GM12878 (cell line): ENCODE results near the gene PTPRD.

ENCODE experiments used
- HDAC2 ChIP-seq: fragments of 200-600 bp; sonication (generic); IDR thresholded peaks from 2 replicates; pipeline ENCODE4 v1.6.1; 2017
- HDGF ChIP-seq: fragments of 450-650 bp; IDR thresholded peaks from 2 replicates; pipeline ENCODE4 v1.6.1; 2016; ENCODE audit warnings: antibody characterized with exemption
- MAX ChIP-seq: IDR thresholded peaks from 2 replicates; pipeline ENCODE4 v1.6.1; 2012; ENCODE audit warnings: low read depth, low read length, improper control_type of control experiment
- NFIC ChIP-seq: IDR thresholded peaks from 2 replicates; pipeline ENCODE4 v1.6.1; 2012; ENCODE audit warnings: low read depth, mild to moderate bottlenecking, inconsistent platforms, low read length, moderate library complexity
- POLR2A ChIP-seq: IDR thresholded peaks from 2 replicates; pipeline ENCODE4 v1.6.1; 2011; ENCODE audit warnings: low read depth, mild to moderate bottlenecking, low read length
- POLR2AphosphoS2 ChIP-seq: IDR thresholded peaks from 2 replicates; pipeline ENCODE4 v1.6.1; 2011; ENCODE audit warnings: low read depth, mild to moderate bottlenecking, low read length, improper control_type of control experiment, moderate library complexity
- POLR2AphosphoS5 ChIP-seq: IDR thresholded peaks from 2 replicates; pipeline ENCODE4 v1.6.1; 2011; ENCODE audit warnings: mild to moderate bottlenecking, low read length, inconsistent platforms
- RFX5 ChIP-seq: IDR thresholded peaks from 2 replicates; pipeline ENCODE4 v1.6.1; 2011; ENCODE audit warnings: low read depth, low read length, improper control_type of control experiment
- SREBF2 ChIP-seq: IDR thresholded peaks from 2 replicates; pipeline ENCODE4 v1.6.1; 2012; ENCODE audit warnings: mild to moderate bottlenecking, low read length
- YY1 ChIP-seq: IDR thresholded peaks from 2 replicates; pipeline ENCODE4 v1.6.1; 2011; ENCODE audit warnings: low read depth, mild to moderate bottlenecking, low read length
- ZNF274 ChIP-seq: IDR thresholded peaks from one replicate; pipeline ENCODE4 v1.8.0; 2011; ENCODE audit not compliant: insufficient read length, insufficient read depth
- TF ChIP-seq, protein P1 (sequence below), 3 experiments: IDR thresholded peaks in 2 of 3; conservative IDR thresholded peaks in 1 of 3; 2 replicates each; pipeline ENCODE4 v1.5.1; 2011; ENCODE audit warnings: low read depth in 3 of 3, low read length in 3 of 3, mild to moderate bottlenecking in 3 of 3, control low read depth in 2 of 3, moderate library complexity in 2 of 3, inconsistent platforms in 1 of 3, mixed read lengths in 1 of 3; ENCODE audit not compliant: control insufficient read depth in 2 of 3, insufficient read depth in 1 of 3; ENCODE audit errors: extremely low read depth in 1 of 3
- TF ChIP-seq, protein P2 (sequence below): IDR thresholded peaks from 2 replicates; pipeline ENCODE4 v1.6.1; 2011; ENCODE audit warnings: borderline replicate concordance, low read depth, mild to moderate bottlenecking, moderate library complexity, low read length; ENCODE audit not compliant: insufficient read depth, poor library complexity, severe bottlenecking
- TF ChIP-seq, protein P3 (sequence below): fragments of 450-650 bp; formaldehyde crosslinking; IDR thresholded peaks from 2 replicates; pipeline ENCODE4 v1.4.0; 2022; ENCODE audit warnings: mild to moderate bottlenecking, moderate library complexity

DNA sequence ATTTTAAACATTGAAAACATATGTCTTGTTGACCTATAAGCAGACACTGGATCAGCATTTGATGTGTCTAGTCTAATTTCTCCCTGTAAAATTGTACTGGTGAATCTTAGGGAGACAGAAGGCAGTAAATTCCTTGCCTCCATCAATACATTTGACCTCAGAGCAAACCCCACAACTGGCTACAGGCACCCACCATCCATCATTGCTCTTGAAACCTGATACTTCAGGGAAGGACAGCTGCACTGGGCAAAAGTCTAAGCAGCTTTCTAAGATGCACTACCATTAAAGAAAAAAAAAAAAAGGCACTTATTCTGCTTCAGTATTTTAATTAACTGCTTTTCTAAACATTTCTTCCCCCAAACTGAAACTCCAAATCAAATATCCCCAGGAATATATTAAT is 1761.9 kb downstream of the PTPRD start:
- TF ChIP-seq POLR2AphosphoS2 (no peak), YY1 (no peak), POLR2A (no peak), HDGF (no peak), SREBF2 (no peak), NFIC (no peak), ZNF274 (no peak), HDAC2 (no peak), POLR2AphosphoS5 (no peak), MAX (no peak), RFX5 (no peak)
- TF ChIP-seq, protein P1, sequence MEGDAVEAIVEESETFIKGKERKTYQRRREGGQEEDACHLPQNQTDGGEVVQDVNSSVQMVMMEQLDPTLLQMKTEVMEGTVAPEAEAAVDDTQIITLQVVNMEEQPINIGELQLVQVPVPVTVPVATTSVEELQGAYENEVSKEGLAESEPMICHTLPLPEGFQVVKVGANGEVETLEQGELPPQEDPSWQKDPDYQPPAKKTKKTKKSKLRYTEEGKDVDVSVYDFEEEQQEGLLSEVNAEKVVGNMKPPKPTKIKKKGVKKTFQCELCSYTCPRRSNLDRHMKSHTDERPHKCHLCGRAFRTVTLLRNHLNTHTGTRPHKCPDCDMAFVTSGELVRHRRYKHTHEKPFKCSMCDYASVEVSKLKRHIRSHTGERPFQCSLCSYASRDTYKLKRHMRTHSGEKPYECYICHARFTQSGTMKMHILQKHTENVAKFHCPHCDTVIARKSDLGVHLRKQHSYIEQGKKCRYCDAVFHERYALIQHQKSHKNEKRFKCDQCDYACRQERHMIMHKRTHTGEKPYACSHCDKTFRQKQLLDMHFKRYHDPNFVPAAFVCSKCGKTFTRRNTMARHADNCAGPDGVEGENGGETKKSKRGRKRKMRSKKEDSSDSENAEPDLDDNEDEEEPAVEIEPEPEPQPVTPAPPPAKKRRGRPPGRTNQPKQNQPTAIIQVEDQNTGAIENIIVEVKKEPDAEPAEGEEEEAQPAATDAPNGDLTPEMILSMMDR (IDR thresholded peaks at IDR 0.05 in 2 of 3, conservative IDR thresholded peaks at IDR 0.05 in 1 of 3; ENCODE audit: control insufficient read depth in 2 of 3, extremely low read depth in 1 of 3, insufficient read depth in 1 of 3, low read depth in 3 of 3, low read length in 3 of 3): no peak
- TF ChIP-seq, protein P2, sequence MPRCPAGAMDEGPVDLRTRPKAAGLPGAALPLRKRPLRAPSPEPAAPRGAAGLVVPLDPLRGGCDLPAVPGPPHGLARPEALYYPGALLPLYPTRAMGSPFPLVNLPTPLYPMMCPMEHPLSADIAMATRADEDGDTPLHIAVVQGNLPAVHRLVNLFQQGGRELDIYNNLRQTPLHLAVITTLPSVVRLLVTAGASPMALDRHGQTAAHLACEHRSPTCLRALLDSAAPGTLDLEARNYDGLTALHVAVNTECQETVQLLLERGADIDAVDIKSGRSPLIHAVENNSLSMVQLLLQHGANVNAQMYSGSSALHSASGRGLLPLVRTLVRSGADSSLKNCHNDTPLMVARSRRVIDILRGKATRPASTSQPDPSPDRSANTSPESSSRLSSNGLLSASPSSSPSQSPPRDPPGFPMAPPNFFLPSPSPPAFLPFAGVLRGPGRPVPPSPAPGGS: no peak
- TF ChIP-seq, protein P3, sequence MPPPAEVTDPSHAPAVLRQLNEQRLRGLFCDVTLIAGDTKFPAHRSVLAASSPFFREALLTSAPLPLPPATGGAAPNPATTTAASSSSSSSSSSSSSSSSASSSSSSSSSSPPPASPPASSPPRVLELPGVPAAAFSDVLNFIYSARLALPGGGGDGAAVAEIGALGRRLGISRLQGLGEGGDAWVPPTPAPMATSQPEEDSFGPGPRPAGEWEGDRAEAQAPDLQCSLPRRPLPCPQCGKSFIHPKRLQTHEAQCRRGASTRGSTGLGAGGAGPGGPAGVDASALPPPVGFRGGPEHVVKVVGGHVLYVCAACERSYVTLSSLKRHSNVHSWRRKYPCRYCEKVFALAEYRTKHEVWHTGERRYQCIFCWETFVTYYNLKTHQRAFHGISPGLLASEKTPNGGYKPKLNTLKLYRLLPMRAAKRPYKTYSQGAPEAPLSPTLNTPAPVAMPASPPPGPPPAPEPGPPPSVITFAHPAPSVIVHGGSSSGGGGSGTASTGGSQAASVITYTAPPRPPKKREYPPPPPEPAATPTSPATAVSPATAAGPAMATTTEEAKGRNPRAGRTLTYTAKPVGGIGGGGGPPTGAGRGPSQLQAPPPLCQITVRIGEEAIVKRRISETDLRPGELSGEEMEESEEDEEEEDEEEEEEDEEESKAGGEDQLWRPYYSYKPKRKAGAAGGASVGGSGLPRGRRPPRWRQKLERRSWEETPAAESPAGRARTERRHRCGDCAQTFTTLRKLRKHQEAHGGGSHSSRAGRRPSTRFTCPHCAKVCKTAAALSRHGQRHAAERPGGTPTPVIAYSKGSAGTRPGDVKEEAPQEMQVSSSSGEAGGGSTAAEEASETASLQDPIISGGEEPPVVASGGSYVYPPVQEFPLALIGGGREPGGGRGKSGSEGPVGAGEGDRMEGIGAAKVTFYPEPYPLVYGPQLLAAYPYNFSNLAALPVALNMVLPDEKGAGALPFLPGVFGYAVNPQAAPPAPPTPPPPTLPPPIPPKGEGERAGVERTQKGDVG (CRISPR knock-in tag): no peak
